Stimulated activated CD8-positive, alpha-beta memory T cell treated with anti-CD3 and anti-CD28 coated beads, Interleukin-15, amount 100 ng/mL, for 1 hour (primary cell): ENCODE results near the gene FRAT2.
"Not testable (repeated sequence)": the region's sequence is repeated elsewhere in the genome, so short reads cannot be mapped to it uniquely, and the experiment has no call there.

Experiments
- DNase-seq: peaks from one replicate; pipeline ENCODE4 v3.0.0-alpha.2; 2020; ENCODE audit warnings: low read depth

Gene FRAT2

GRCh38 chr10:97356318-97356914, 21.9 kb upstream of the FRAT2 start:
- no peak for DNase-seq

GRCh38 chr10:97355571-97355975, 21.0 kb upstream of the FRAT2 start:
- no peak for DNase-seq

- DNase-seq: no peak
Measured at GRCh38 chr10:97353945-97354344, 19.4 kb upstream of the FRAT2 start.

- no peak for DNase-seq
Measured at GRCh38 chr10:97349752-97350513, 15.4 kb upstream of the FRAT2 start.

GRCh38 chr10:97347317-97347716, 12.8 kb upstream of the FRAT2 start:
- no peak for DNase-seq

GRCh38 chr10:97343664-97344063, 9.1 kb upstream of the FRAT2 start:
- not testable (repeated sequence) for DNase-seq

- DNase-seq: no peak
Measured at GRCh38 chr10:97341416-97341815, 6.9 kb upstream of the FRAT2 start.

GRCh38 chr10:97338041-97338440, 3.5 kb upstream of the FRAT2 start:
- no peak for DNase-seq

- no peak for DNase-seq
Measured at GRCh38 chr10:97336942-97337831, 2.7 kb upstream of the FRAT2 start.

- no peak for DNase-seq
Measured at GRCh38 chr10:97336446-97336845, 1.9 kb upstream of the FRAT2 start.

GRCh38 chr10:97336006-97336405, 1.5 kb upstream of the FRAT2 start:
- DNase-seq: no peak

GRCh38 chr10:97335188-97335619, 675 bp upstream of the FRAT2 start:
- DNase-seq: no peak

GRCh38 chr10:97333601-97334369, 744 bp downstream of the FRAT2 start:
- no peak for DNase-seq

GRCh38 chr10:97333351-97333600, 1.3 kb downstream of the FRAT2 start:
- no peak for DNase-seq

GRCh38 chr10:97332591-97333350, 1.8 kb downstream of the FRAT2 start:
- DNase-seq: no peak

GRCh38 chr10:97331153-97331703, 3.3 kb downstream of the FRAT2 start:
- no peak for DNase-seq

- DNase-seq: no peak
Measured at GRCh38 chr10:97329766-97330165, 4.8 kb downstream of the FRAT2 start.

GRCh38 chr10:97328646-97329453, 5.7 kb downstream of the FRAT2 start:
- DNase-seq: no peak

GRCh38 chr10:97327348-97328294, 6.9 kb downstream of the FRAT2 start:
- DNase-seq: no peak
